ENCODE results near the gene OSBPL5.
"Not testable (repeated sequence)": the region's sequence is repeated elsewhere in the genome, so short reads cannot be mapped to it uniquely, and the experiment has no call there.

Gene OSBPL5

GRCh38 chr11:3120071-3120792 lies 44.9 kb downstream of the OSBPL5 start:
- no peak for DNase-seq

GRCh38 chr11:3119141-3119821 lies 45.8 kb downstream of the OSBPL5 start:
- DNase-seq, result no peak

GRCh38 chr11:3115321-3115720 lies 49.8 kb downstream of the OSBPL5 start:
- DNase-seq, result no peak

GRCh38 chr11:3113661-3114060 lies 51.4 kb downstream of the OSBPL5 start:
- DNase-seq, result not testable (repeated sequence)

- DNase-seq, result no peak
Observed at GRCh38 chr11:3111919-3112690, 53.0 kb downstream of the OSBPL5 start.

- no peak for DNase-seq
Observed at GRCh38 chr11:3111466-3111865, 53.6 kb downstream of the OSBPL5 start.

- no peak for DNase-seq
Observed at GRCh38 chr11:3109921-3110706, 55.0 kb downstream of the OSBPL5 start.

- DNase-seq, result no peak
Observed at GRCh38 chr11:3109434-3109833, 55.7 kb downstream of the OSBPL5 start.

- no peak for DNase-seq
Observed at GRCh38 chr11:3108183-3108721, 56.9 kb downstream of the OSBPL5 start.

GRCh38 chr11:3107608-3108182 lies 57.4 kb downstream of the OSBPL5 start:
- DNase-seq, result no peak

- DNase-seq, result no peak
Observed at GRCh38 chr11:3106736-3107524, 58.2 kb downstream of the OSBPL5 start.

- no peak for DNase-seq
Observed at GRCh38 chr11:3105791-3106735, 59.0 kb downstream of the OSBPL5 start.

GRCh38 chr11:3104961-3105790 lies 59.9 kb downstream of the OSBPL5 start:
- no peak for DNase-seq

GRCh38 chr11:3104051-3104714 lies 60.9 kb downstream of the OSBPL5 start:
- no peak for DNase-seq

GRCh38 chr11:3103076-3103475 lies 62.0 kb downstream of the OSBPL5 start:
- no peak for DNase-seq

- no peak for DNase-seq
Observed at GRCh38 chr11:3102641-3102921, 62.5 kb downstream of the OSBPL5 start.

GRCh38 chr11:3101921-3102640 lies 63.0 kb downstream of the OSBPL5 start:
- no peak for DNase-seq

- no peak for DNase-seq
Observed at GRCh38 chr11:3099178-3099577, 65.9 kb downstream of the OSBPL5 start.

Measured in NCI-H774 (cell line).